ENCODE results near the gene SLC7A1.

GRCh38 chr13:29505511-29505910, 90.0 kb downstream of the SLC7A1 start:
- TF ChIP-seq CTCF (IDR thresholded peaks at IDR 0.05; ENCODE audit: insufficient read depth, low read length, poor library complexity, severe bottlenecking), result no peak
- no peak for TF ChIP-seq EZH2phosphoT487 (conservative IDR thresholded peaks at IDR 0.05; ENCODE audit: low read length)
